Activated CD4-positive, alpha-beta T cell treated with anti-CD3 and anti-CD28 coated beads, Interleukin-2, amount 10 ng/mL, durations not matched to agents 7 days and 5 days (primary cell): ENCODE data around the gene SCAPER. TPM values are rescaled to one million over a fixed set of nuclear protein-coding genes. Genes with fewer than 3 reads are reported as not detected.

Experiments
- CTCF ChIA-PET: fragments of 350-600 bp; sonication (Branson Sonifier 250); formaldehyde crosslinking; loops from one replicate; lab custom pipeline; 2021; ENCODE audit warnings: antibody characterized with exemption; lab: Charles Lee
- POLR2A ChIA-PET: fragments of 350-600 bp; sonication (Branson Sonifier 250); formaldehyde crosslinking; loops from one replicate; lab custom pipeline; 2021; ENCODE audit warnings: antibody characterized with exemption; lab: Charles Lee
- DNase-seq: peaks from one replicate; pipeline ENCODE4 v3.0.0-alpha.2; 2020
- H3K27ac Mint-ChIP-seq: one replicate; pipeline ENCODE4 v1.8.0; 2021; ENCODE audit warnings: mild to moderate bottlenecking, moderate library complexity, mixed read lengths
- H3K27me3 Mint-ChIP-seq: one replicate; pipeline ENCODE4 v1.8.0; 2021; ENCODE audit warnings: mixed read lengths
- H3K36me3 Mint-ChIP-seq: one replicate; pipeline ENCODE4 v1.8.0; 2021; ENCODE audit warnings: low read depth, mixed read lengths
- H3K4me1 Mint-ChIP-seq: one replicate; pipeline ENCODE4 v1.8.0; 2021; ENCODE audit warnings: mixed read lengths
- H3K4me3 Mint-ChIP-seq: one replicate; pipeline ENCODE4 v1.8.0; 2021; ENCODE audit warnings: mild to moderate bottlenecking, moderate library complexity, mixed read lengths
- H3K9me3 Mint-ChIP-seq: one replicate; pipeline ENCODE4 v1.8.0; 2021; ENCODE audit warnings: mixed read lengths
- total RNA-seq, 2 experiments: library from RNA; stranded (reverse); gene quantifications; one replicate each; pipeline ENCODE4 v1.2.3, GENCODE V29; 2021

SCAPER gene
- total RNA-seq, 2 experiments from 2014 or later = 28.1 to 28.6 TPM

DNA sequence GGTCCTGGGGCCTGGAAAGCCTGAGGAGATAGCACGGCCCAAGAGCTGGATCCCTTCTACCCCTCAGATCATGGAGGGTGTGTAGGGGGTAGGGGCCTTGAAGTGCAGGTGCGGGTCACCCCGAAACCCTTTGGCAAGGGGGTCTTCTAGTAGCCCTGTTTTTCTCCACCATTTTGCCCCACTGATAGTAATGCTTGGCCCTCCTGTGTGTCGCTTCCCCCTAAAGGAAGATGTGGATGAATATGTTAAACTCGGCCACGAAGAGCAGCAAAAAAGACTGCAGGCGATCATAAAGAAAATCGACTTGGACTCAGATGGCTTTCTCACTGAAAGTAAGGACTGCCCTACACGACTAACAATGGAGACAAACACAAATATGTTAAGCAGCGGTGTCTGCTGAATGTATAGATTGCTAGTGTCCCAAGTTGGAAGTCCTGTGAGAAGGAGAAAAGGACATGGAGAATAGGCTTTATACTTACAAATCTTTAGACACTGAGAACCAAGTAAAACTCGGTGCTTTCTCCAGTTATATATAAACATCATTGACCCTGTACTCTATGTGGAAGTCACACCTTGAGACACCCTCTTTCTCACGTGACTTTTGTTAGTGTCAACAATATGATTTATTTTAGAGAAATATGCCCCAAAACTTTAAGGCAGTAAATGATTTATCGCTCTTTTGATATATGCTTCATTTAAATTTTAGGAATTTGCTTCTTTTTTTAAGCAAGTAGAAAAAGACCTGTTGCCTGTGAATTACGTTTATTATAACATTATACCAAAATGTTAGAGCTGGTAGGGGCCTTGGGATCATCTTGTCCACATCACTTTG, 27.2 kb upstream of the SCAPER start:
- Mint-ChIP-seq H3K27me3 (peaks cover 11% of the 10 kb centered on the region), H3K4me3 (peak overlapping the region; percentile 82), H3K4me1 (peaks cover 51% of the 10 kb centered on the region), H3K9me3 (no peaks in the 10 kb centered on the region), H3K27ac (peak overlapping the region; percentile 90), H3K36me3 (peaks cover 26% of the 10 kb centered on the region)
- ChIA-PET CTCF (interaction anchor here (0.7 to 1.2 kb wide), 2 partner anchors 17 to 380 kb away, joined by 3 to 4 read pairs; no protein-coding TSS in a partner anchor), POLR2A (interaction anchor here (1.0 kb wide), 1 partner anchor 16 kb away, joined by 3 read pairs; no protein-coding TSS in a partner anchor)
- peak; percentile 10 for DNase-seq

DNA sequence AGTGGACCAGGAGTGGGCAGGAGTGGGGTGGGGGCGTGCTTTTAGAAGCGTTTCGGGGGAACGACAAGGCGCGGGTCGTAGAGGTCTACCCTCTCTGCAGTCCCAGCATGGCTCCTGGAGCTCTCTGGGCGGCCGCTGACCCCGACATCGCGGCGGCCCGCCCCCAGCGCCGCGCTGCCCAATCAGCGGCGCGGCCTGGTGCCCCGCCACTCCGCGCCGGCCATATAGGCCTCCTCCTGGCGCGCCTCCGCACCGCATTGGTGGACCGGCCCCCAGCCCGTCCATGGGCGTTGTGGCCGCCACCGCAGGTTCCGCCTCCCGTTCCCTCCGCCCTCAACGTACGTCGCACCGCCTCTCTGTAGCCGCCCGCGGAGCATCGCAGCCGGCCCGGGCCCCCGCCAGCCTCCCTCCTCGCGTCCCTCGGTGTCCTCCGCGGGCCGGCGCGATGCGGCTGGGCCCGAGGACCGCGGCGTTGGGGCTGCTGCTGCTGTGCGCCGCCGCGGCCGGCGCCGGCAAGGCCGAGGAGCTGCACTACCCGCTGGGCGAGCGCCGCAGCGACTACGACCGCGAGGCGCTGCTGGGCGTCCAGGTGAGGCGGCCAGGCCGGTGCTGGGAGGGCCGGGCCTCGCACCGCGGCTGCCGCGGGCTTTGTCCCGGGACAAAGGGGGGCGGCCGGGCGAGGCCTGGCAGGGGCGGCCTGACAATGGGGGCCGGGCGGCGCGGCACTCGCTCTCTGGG, 26.4 kb upstream of the SCAPER start, which contains the start of gene RCN2:
Gene RCN2, plus strand, starts transcription at position 353 of the 738 bp plus-strand sequence. Its CDS starts 93 bp downstream, at position 446.
- H3K9me3 Mint-ChIP-seq = no peaks in the 10 kb centered on the region
- DNase-seq = peak; percentile 92
- H3K27ac Mint-ChIP-seq = peak within 1 kb of the TSS; percentile 90
- ChIA-PET POLR2A (interaction anchor here (1.0 kb wide), 1 partner anchor 15 kb away, joined by 3 read pairs; no protein-coding TSS in a partner anchor), CTCF (interaction anchor here (0.7 to 1.5 kb wide), 3 partner anchors 15 to 82 kb away, joined by 3 to 4 read pairs (median 4); no protein-coding TSS in a partner anchor)
- H3K4me3 Mint-ChIP-seq = peak within 1 kb of the TSS; percentile 82
- H3K4me1 Mint-ChIP-seq = peaks cover 46% of the 10 kb centered on the region
- peaks cover 11% of the 10 kb centered on the region for H3K27me3 Mint-ChIP-seq
- H3K36me3 Mint-ChIP-seq = peaks cover 20% of the 10 kb centered on the region

- CTCF ChIA-PET = interaction anchor here (1.5 kb wide), 1 partner anchor 82 kb away, joined by 4 read pairs; no protein-coding TSS in a partner anchor
Observed at GRCh38 chr15:76930831-76931396, 25.8 kb upstream of the SCAPER start.

GRCh38 chr15:76929011-76929760, 24.0 kb upstream of the SCAPER start:
- Mint-ChIP-seq H3K27ac (no peak overlapping the region), H3K4me3 (no peak overlapping the region), H3K27me3 (peaks cover 24% of the 10 kb centered on the region), H3K4me1 (peaks cover 31% of the 10 kb centered on the region), H3K36me3 (peaks cover 9% of the 10 kb centered on the region), H3K9me3 (no peaks in the 10 kb centered on the region)
- CTCF ChIA-PET = no interaction called here
- no peak for DNase-seq
- POLR2A ChIA-PET = no interaction called here

More at GRCh38 chr15:76930831-76931396, 25.8 kb upstream of the SCAPER start:
- POLR2A ChIA-PET = no interaction called here
- peaks cover 44% of the 10 kb centered on the region for H3K4me1 Mint-ChIP-seq
- peaks cover 17% of the 10 kb centered on the region for H3K27me3 Mint-ChIP-seq
- DNase-seq = no peak
- no peaks in the 10 kb centered on the region for H3K9me3 Mint-ChIP-seq
- peak overlapping the region; percentile 82 for H3K4me3 Mint-ChIP-seq
- H3K27ac Mint-ChIP-seq = peak overlapping the region; percentile 87
- H3K36me3 Mint-ChIP-seq = peaks cover 17% of the 10 kb centered on the region

- H3K4me3 Mint-ChIP-seq = no peak overlapping the region
- H3K9me3 Mint-ChIP-seq = no peaks in the 10 kb centered on the region
- CTCF ChIA-PET = no interaction called here
- no peak for DNase-seq
- H3K27me3 Mint-ChIP-seq = peaks cover 29% of the 10 kb centered on the region
- H3K36me3 Mint-ChIP-seq = peaks cover 3% of the 10 kb centered on the region
- POLR2A ChIA-PET = no interaction called here
- H3K4me1 Mint-ChIP-seq = peaks cover 25% of the 10 kb centered on the region
- H3K27ac Mint-ChIP-seq = no peak overlapping the region
Observed at GRCh38 chr15:76928201-76928600, 23.1 kb upstream of the SCAPER start.

DNA sequence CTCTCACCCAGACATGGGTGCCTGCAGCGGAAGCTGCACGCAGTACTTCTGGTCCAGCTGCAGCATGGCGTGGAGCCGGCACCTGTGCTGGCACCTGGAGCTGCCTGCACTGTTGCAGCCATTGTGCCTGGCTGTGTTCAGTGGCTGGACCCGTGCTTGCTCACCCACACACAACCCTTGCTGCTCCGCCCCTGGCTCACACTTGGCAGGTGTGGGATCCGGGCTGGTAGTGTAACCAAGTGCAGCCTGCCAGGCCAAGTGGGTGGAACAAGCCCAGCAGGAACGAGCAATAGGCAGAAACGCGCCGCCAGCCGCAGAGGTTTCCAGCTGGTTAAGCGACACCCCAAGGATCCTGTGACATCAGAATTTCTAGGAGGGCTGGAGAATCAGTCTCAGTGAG, 11.2 kb upstream of the SCAPER start:
- ChIA-PET POLR2A (interaction anchor here (0.9 kb wide), 1 partner anchor 15 kb away, joined by 3 read pairs; the partner anchor contains the start of gene RCN2), CTCF (interaction anchor here (0.6 to 1.4 kb wide), 3 partner anchors 15 to 72 kb away, joined by 3 to 6 read pairs (median 3); partner anchors contain the start of gene RCN2)
- no peak overlapping the region for H3K4me3 Mint-ChIP-seq

GRCh38 chr15:76913737-76914136, 8.6 kb upstream of the SCAPER start:
- ChIA-PET CTCF (no interaction called here), POLR2A (no interaction called here)
- Mint-ChIP-seq H3K27me3 (peaks cover 17% of the 10 kb centered on the region), H3K27ac (no peak overlapping the region), H3K9me3 (no peaks in the 10 kb centered on the region), H3K4me3 (no peak overlapping the region), H3K36me3 (no peaks in the 10 kb centered on the region), H3K4me1 (peaks cover 9% of the 10 kb centered on the region)
- no peak for DNase-seq

More for the DNA sequence above, 11.2 kb upstream of the SCAPER start:
- Mint-ChIP-seq H3K36me3 (no peaks in the 10 kb centered on the region), H3K27ac (no peak overlapping the region), H3K9me3 (no peaks in the 10 kb centered on the region), H3K4me1 (peaks cover 9% of the 10 kb centered on the region), H3K27me3 (peaks cover 28% of the 10 kb centered on the region)
- no peak for DNase-seq

DNA sequence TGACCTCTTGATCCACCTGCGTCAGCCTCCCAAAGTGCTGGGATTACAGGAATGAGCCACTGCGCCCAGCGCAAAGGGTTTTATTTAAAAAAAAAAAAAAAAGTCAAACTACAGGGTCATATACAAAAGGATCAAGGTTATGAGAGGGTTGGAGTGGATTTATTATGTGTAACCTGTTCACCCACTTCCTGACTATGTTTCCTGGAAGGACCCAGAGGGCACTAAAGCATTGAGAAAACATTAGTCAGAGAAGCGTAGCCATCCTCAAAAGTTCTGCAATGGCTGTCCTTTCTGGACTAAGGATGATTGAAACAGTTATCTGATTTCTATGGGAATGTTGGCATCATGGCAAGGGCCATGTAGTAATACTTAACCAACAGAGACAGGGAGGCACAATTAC, 7.3 kb upstream of the SCAPER start:
- ChIA-PET POLR2A (no interaction called here), CTCF (no interaction called here)
- Mint-ChIP-seq H3K9me3 (no peaks in the 10 kb centered on the region), H3K4me3 (no peak overlapping the region), H3K27ac (no peak overlapping the region), H3K4me1 (peaks cover 9% of the 10 kb centered on the region), H3K27me3 (peaks cover 14% of the 10 kb centered on the region), H3K36me3 (no peaks in the 10 kb centered on the region)
- DNase-seq = no peak

GRCh38 chr15:76905855-76906254, 715 bp upstream of the SCAPER start:
- H3K9me3 Mint-ChIP-seq = peaks cover 4% of the 10 kb centered on the region
- peaks cover 38% of the 10 kb centered on the region for H3K4me1 Mint-ChIP-seq
- POLR2A ChIA-PET = no interaction called here
- H3K27ac Mint-ChIP-seq = peak overlapping the region; percentile 92
- DNase-seq = no peak
- H3K36me3 Mint-ChIP-seq = no peaks in the 10 kb centered on the region
- H3K27me3 Mint-ChIP-seq = peaks cover 3% of the 10 kb centered on the region
- H3K4me3 Mint-ChIP-seq = peak overlapping the region; percentile 90
- CTCF ChIA-PET = no interaction called here

GRCh38 chr15:76904461-76905012, 603 bp downstream of the SCAPER start:
- Mint-ChIP-seq H3K9me3 (peaks cover 4% of the 10 kb centered on the region), H3K4me3 (peak overlapping the region; percentile 90), H3K4me1 (peaks cover 38% of the 10 kb centered on the region), H3K27ac (peak overlapping the region; percentile 92), H3K36me3 (peaks cover 2% of the 10 kb centered on the region), H3K27me3 (peaks cover 3% of the 10 kb centered on the region)
- ChIA-PET CTCF (interaction anchor here (1.5 kb wide), 1 partner anchor 92 kb away, joined by 3 read pairs; no protein-coding TSS in a partner anchor), POLR2A (no interaction called here)
- DNase-seq = peak; percentile 12

DNA sequence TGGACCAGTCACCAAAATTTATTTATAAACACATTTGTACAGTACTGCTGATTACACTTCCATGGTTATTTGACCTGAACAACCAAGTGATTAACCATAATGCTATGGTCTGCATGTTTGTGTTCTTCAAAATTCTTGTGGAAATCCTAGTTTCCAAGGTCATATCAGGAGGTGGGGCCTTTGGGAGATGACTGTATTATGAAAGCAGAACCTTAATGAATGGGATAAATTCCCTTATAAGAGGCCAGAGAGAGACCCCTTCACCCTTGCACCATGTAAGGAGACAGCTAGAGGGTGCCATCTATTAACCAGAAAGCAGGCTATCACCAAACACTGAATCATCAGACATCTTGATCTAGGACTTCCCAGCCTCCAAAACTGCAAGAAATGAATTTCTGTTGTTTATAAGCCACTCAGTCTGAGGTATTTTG, 1.9 kb downstream of the SCAPER start:
- ChIA-PET CTCF (interaction anchor here (1.5 kb wide), 1 partner anchor 94 kb away, joined by 3 read pairs; no protein-coding TSS in a partner anchor), POLR2A (no interaction called here)
- peak; percentile 13 for DNase-seq
- H3K27ac Mint-ChIP-seq = peak overlapping the region; percentile 73
- peaks cover 4% of the 10 kb centered on the region for H3K9me3 Mint-ChIP-seq
- H3K4me1 Mint-ChIP-seq = peaks cover 38% of the 10 kb centered on the region
- peak overlapping the region; percentile 90 for H3K4me3 Mint-ChIP-seq
- H3K36me3 Mint-ChIP-seq = peaks cover 7% of the 10 kb centered on the region
- H3K27me3 Mint-ChIP-seq = peaks cover 3% of the 10 kb centered on the region
